GM12878 (cell line): ENCODE measurements around the gene ARFIP1. TPM values are rescaled to one million over a fixed set of nuclear protein-coding genes. Genes with fewer than 3 reads are reported as not detected.

Experiments used
- CBFB ChIP-seq: IDR thresholded peaks from 2 replicates; pipeline ENCODE4 v1.6.1; 2016; ENCODE audit warnings: antibody characterized with exemption, low read depth
- GATAD2B ChIP-seq: fragments of 450-650 bp; conservative IDR thresholded peaks from 2 replicates; pipeline ENCODE4 v1.6.1; 2017; ENCODE audit warnings: low read depth, mild to moderate bottlenecking, moderate library complexity
- MYC ChIP-seq: IDR thresholded peaks from 2 replicates; pipeline ENCODE4 v1.6.1; 2011; ENCODE audit warnings: mild to moderate bottlenecking, low read length, moderate library complexity, inconsistent platforms; ENCODE audit not compliant: insufficient read depth, insufficient replicate concordance, insufficient read length, severe bottlenecking
- SMAD5 ChIP-seq: IDR thresholded peaks from 2 replicates; pipeline ENCODE4 v1.6.1; 2016; ENCODE audit warnings: antibody characterized with exemption, low read depth
- polyA plus RNA-seq, 11 experiments: library from polyadenylated mRNA; depleted of rRNA in 4 of 11; unstranded in 6 of 11; stranded (reverse) in 5 of 11; fragments of >200 nt; fragmentation: Nextera tagmentation in 4 of 11; fragmentation: Illumina TruSeq in 1 of 11; extraction: Ambion mirVana in 4 of 11; extraction: Trizol in 1 of 11; gene quantifications; 1 replicate in 1 of 11; 2 replicates in 10 of 11; pipeline versions ENCODE4 v1.2.1 to v1.2.3, GENCODE V29; 2011 to 2016; ENCODE audit warnings: inconsistent platforms in 2 of 11, missing spikeins in 2 of 11, low read depth in 1 of 11
- total RNA-seq, 4 experiments: library from RNA; depleted of rRNA in 3 of 4; stranded (reverse); fragments of >200 nt in 3 of 4; fragmentation: Illumina TruSeq in 1 of 4; extraction: Trizol in 1 of 4; gene quantifications; 2 replicates each; pipeline versions ENCODE4 v1.2.1 to v1.2.3, GENCODE V29; 2013 to 2021
- TF ChIP-seq, protein P1 (sequence below): fragments of 450-650 bp; formaldehyde crosslinking; IDR thresholded peaks from 2 replicates; pipeline ENCODE4 v1.4.0; 2022; ENCODE audit warnings: mild to moderate bottlenecking, moderate library complexity
- TF ChIP-seq, protein P2 (sequence below): fragments of 450-650 bp; IDR thresholded peaks from 2 replicates; pipeline ENCODE4 v1.6.1; 2014; ENCODE audit warnings: mild to moderate bottlenecking
- TF ChIP-seq, protein P3 (sequence below): fragments of 450-650 bp; IDR thresholded peaks from 2 replicates; pipeline ENCODE4 v1.6.1; 2017; ENCODE audit warnings: mild to moderate bottlenecking, moderate library complexity

The ARFIP1 gene
- total and polyA plus RNA-seq, 10 of the 15 experiments (the other 5 are each of a cell fraction or from before 2014, with no cell fraction given): 9.5 to 21.7 (median 15.4) TPM

DNA sequence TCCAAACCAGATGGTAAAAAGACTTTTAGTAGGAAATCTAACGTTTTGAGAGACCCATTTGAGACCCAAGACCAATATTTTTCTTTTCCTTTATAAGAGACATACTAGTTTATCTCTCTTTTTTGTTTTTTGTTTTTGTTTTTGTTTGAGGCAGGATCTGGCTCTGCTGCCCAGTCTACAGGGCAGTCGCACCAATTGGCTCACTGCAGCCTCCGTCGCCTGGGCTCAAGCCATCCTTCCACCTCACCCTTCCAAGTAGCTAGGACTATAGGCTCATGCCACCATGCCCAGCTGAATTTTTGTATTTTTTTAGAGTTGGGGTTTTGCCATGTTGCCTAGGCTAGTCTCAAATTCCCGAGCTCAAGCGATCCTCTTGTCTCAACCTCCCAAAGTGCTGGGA lies 79.2 kb downstream of the ARFIP1 start (continued):
- TF ChIP-seq MYC: no peak
- TF ChIP-seq, protein P1, sequence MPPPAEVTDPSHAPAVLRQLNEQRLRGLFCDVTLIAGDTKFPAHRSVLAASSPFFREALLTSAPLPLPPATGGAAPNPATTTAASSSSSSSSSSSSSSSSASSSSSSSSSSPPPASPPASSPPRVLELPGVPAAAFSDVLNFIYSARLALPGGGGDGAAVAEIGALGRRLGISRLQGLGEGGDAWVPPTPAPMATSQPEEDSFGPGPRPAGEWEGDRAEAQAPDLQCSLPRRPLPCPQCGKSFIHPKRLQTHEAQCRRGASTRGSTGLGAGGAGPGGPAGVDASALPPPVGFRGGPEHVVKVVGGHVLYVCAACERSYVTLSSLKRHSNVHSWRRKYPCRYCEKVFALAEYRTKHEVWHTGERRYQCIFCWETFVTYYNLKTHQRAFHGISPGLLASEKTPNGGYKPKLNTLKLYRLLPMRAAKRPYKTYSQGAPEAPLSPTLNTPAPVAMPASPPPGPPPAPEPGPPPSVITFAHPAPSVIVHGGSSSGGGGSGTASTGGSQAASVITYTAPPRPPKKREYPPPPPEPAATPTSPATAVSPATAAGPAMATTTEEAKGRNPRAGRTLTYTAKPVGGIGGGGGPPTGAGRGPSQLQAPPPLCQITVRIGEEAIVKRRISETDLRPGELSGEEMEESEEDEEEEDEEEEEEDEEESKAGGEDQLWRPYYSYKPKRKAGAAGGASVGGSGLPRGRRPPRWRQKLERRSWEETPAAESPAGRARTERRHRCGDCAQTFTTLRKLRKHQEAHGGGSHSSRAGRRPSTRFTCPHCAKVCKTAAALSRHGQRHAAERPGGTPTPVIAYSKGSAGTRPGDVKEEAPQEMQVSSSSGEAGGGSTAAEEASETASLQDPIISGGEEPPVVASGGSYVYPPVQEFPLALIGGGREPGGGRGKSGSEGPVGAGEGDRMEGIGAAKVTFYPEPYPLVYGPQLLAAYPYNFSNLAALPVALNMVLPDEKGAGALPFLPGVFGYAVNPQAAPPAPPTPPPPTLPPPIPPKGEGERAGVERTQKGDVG (CRISPR knock-in tag): no peak
- TF ChIP-seq, protein P2, sequence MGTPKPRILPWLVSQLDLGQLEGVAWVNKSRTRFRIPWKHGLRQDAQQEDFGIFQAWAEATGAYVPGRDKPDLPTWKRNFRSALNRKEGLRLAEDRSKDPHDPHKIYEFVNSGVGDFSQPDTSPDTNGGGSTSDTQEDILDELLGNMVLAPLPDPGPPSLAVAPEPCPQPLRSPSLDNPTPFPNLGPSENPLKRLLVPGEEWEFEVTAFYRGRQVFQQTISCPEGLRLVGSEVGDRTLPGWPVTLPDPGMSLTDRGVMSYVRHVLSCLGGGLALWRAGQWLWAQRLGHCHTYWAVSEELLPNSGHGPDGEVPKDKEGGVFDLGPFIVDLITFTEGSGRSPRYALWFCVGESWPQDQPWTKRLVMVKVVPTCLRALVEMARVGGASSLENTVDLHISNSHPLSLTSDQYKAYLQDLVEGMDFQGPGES: no peak
- TF ChIP-seq CBFB: no peak
- no peak for TF ChIP-seq SMAD5
- TF ChIP-seq, protein P3, sequence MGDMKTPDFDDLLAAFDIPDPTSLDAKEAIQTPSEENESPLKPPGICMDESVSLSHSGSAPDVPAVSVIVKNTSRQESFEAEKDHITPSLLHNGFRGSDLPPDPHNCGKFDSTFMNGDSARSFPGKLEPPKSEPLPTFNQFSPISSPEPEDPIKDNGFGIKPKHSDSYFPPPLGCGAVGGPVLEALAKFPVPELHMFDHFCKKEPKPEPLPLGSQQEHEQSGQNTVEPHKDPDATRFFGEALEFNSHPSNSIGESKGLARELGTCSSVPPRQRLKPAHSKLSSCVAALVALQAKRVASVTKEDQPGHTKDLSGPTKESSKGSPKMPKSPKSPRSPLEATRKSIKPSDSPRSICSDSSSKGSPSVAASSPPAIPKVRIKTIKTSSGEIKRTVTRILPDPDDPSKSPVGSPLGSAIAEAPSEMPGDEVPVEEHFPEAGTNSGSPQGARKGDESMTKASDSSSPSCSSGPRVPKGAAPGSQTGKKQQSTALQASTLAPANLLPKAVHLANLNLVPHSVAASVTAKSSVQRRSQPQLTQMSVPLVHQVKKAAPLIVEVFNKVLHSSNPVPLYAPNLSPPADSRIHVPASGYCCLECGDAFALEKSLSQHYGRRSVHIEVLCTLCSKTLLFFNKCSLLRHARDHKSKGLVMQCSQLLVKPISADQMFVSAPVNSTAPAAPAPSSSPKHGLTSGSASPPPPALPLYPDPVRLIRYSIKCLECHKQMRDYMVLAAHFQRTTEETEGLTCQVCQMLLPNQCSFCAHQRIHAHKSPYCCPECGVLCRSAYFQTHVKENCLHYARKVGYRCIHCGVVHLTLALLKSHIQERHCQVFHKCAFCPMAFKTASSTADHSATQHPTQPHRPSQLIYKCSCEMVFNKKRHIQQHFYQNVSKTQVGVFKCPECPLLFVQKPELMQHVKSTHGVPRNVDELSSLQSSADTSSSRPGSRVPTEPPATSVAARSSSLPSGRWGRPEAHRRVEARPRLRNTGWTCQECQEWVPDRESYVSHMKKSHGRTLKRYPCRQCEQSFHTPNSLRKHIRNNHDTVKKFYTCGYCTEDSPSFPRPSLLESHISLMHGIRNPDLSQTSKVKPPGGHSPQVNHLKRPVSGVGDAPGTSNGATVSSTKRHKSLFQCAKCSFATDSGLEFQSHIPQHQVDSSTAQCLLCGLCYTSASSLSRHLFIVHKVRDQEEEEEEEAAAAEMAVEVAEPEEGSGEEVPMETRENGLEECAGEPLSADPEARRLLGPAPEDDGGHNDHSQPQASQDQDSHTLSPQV: no peak
- TF ChIP-seq GATAD2B: no peak
